K562 (cell line): ENCODE data around the gene FRMD1. TPM values are rescaled to one million over a fixed set of nuclear protein-coding genes. Genes with fewer than 3 reads are reported as not detected.
A peak's percentile ranks its signal among the peaks of the same experiment; 100 is the strongest.

ENCODE experiments used
- ATAC-seq: fragments of 200-7000 bp; cut with Tn5 transposase; 3 replicates; pipeline ENCODE4 v1.9.1; 2020; ENCODE audit warnings: moderate library complexity
- BruUV-seq: library from RNA; stranded (reverse); fragments of 400-500 nt; replicated peaks from 2 replicates; lab custom pipeline; 2021; lab: Mats Ljungman, UMichigan
- CTCF ChIA-PET: fragments of 300-600 bp; formaldehyde crosslinking; extraction: SDS; loops from one replicate; lab custom pipeline; 2021; ENCODE audit warnings: low intra/inter-chr PET ratio; lab: Yijun Ruan, JAX
- POLR2A ChIA-PET: fragments of 300-600, 350-650 bp; sonication (Branson Sonifier 250); formaldehyde crosslinking; extraction: SDS; loops from one replicate; lab custom pipeline; 2021; ENCODE audit warnings: antibody characterized with exemption, inconsistent platforms; lab: Yijun Ruan, JAX
- DNase-seq, 4 experiments: peaks; one replicate each; pipeline versions ENCODE4 v3.0.0 to v3.0.0-alpha.2; 2011 to 2018; ENCODE audit warnings: low spot score in 3 of 4, mixed read lengths in 3 of 4; ENCODE audit errors: extremely low read depth in 1 of 4
- FAIRE-seq: peaks from 2 replicates; lab custom pipeline; 2011; peaks lifted over from hg19 to GRCh38; lab: Jason Lieb, UNC
- H2AFZ ChIP-seq: 2 replicates; pipeline ENCODE4 v1.6.0; 2011; ENCODE audit warnings: low read depth, low read length, control low read depth, inconsistent platforms
- H3K27ac ChIP-seq: fragments of 200-600 bp; 3 replicates; pipeline ENCODE4 v1.8.0; 2011; ENCODE audit warnings: low read depth, mild to moderate bottlenecking, control low read depth, inconsistent platforms, low read length, moderate library complexity, mixed read lengths; ENCODE audit errors: extremely low read depth
- H3K27me3 ChIP-seq, 2 experiments: fragments of 300-600 bp in 1 of 2; 2 replicates in 1 of 2; 3 replicates in 1 of 2; pipeline versions ENCODE4 v1.6.0 to v1.8.0; 2011; ENCODE audit warnings: inconsistent platforms in 2 of 2, low read length in 2 of 2, mild to moderate bottlenecking in 1 of 2, mixed read lengths in 1 of 2, moderate library complexity in 1 of 2; ENCODE audit not compliant: control insufficient read depth in 2 of 2, insufficient read depth in 2 of 2
- H3K36me3 ChIP-seq: fragments of 300-600 bp; 3 replicates; pipeline ENCODE4 v1.8.0; 2011; ENCODE audit warnings: mild to moderate bottlenecking, low read length, inconsistent platforms; ENCODE audit not compliant: control insufficient read depth, insufficient read depth
- H3K4me1 ChIP-seq, 2 experiments: fragments of 200-600 bp in 1 of 2; replicated peaks in 1 of 2; 2 replicates in 1 of 2; 3 replicates in 1 of 2; pipeline versions ENCODE4 v1.5.1 to v1.8.0; 2011; ENCODE audit warnings: inconsistent platforms in 2 of 2, low read length in 2 of 2, mild to moderate bottlenecking in 1 of 2, mixed read lengths in 1 of 2, moderate library complexity in 1 of 2; ENCODE audit not compliant: control insufficient read depth in 2 of 2, insufficient read depth in 2 of 2
- H3K4me2 ChIP-seq: 2 replicates; pipeline ENCODE4 v1.6.1; 2011; ENCODE audit warnings: low read length, control low read depth, inconsistent platforms, mixed read lengths; ENCODE audit not compliant: insufficient read depth
- H3K4me3 ChIP-seq: fragments of 200-600 bp; sonication (generic), shearing (Covaris generic); 2 replicates; pipeline ENCODE4 v1.5.1; 2016; ENCODE audit warnings: control low read depth, inconsistent platforms
- H3K79me2 ChIP-seq: fragments of 200-600 bp; 3 replicates; pipeline ENCODE4 v1.8.0; 2011; ENCODE audit warnings: low read length, inconsistent platforms; ENCODE audit not compliant: control insufficient read depth, insufficient read depth
- H3K9ac ChIP-seq, 2 experiments: 2 replicates each; pipeline versions ENCODE4 v1.6.0 to v1.6.1; 2011; ENCODE audit warnings: low read depth in 2 of 2, low read length in 2 of 2, control low read depth in 1 of 2, inconsistent platforms in 1 of 2, mild to moderate bottlenecking in 1 of 2, mixed read lengths in 1 of 2; ENCODE audit not compliant: insufficient read depth in 1 of 2
- H3K9me1 ChIP-seq: one replicate; pipeline ENCODE4 v1.6.0; 2011; ENCODE audit warnings: inconsistent platforms, mild to moderate bottlenecking, low read length, moderate library complexity; ENCODE audit not compliant: control insufficient read depth, insufficient read depth
- H3K9me3 ChIP-seq: replicated peaks from 2 replicates; pipeline ENCODE4 v1.5.1; 2011; ENCODE audit warnings: low read depth, low read length, inconsistent platforms; ENCODE audit not compliant: control insufficient read depth, insufficient read depth
- H4K20me1 ChIP-seq: replicated peaks from 2 replicates; pipeline ENCODE4 v1.6.1; 2011; ENCODE audit warnings: low read length, inconsistent platforms, mixed read lengths; ENCODE audit not compliant: control insufficient read depth, insufficient read depth
- E2F5 ChIP-seq: sonication (generic); formaldehyde crosslinking; IDR thresholded peaks from 2 replicates; pipeline ENCODE4 v1.8.0; 2022; ENCODE audit warnings: mild to moderate bottlenecking, missing genetic modification reagents
- ELF4 ChIP-seq: fragments of 450-650 bp; formaldehyde crosslinking; IDR thresholded peaks from 2 replicates; pipeline ENCODE4 v1.4.0; 2022; ENCODE audit warnings: missing genetic modification characterization
- IFI16 ChIP-seq: fragments of 250-450 bp; sonication (Bioruptor Pico); IDR thresholded peaks from 2 replicates; pipeline ENCODE4 v2.1.2; 2022; ENCODE audit warnings: mild to moderate bottlenecking, inconsistent platforms
- RBM39 ChIP-seq: fragments of 200-400 bp; formaldehyde crosslinking; optimal IDR thresholded peaks from 2 replicates; pipeline ENCODE3; 2018; ENCODE audit warnings: low read depth, low read length
- ZNF212 ChIP-seq: fragments of 450-650 bp; formaldehyde crosslinking; IDR thresholded peaks from 2 replicates; pipeline ENCODE4 v1.4.0; 2020; ENCODE audit warnings: mild to moderate bottlenecking
- WGBS: fragments of 100-300 bp; shearing (Covaris generic); methylation state at CpG from one replicate; pipeline ENCODE4 v1.1.6; 2016; ENCODE audit warnings: low coverage, mixed read lengths; ENCODE audit not compliant: insufficient coverage; ENCODE audit errors: missing lambda C conversion rate; 5-methylcytosine and 5-hydroxymethylcytosine counted together
- in situ Hi-C: fragments of 300-500 bp; cut with MboI; formaldehyde crosslinking; loops from 4 replicates; pipeline ENCODE4 v1.15.0; 2018; ENCODE audit warnings: inconsistent platforms, mixed read lengths
- intact Hi-C: fragments of 100-400 bp; cut with micrococcal nuclease; formaldehyde crosslinking; loops from 2 replicates; pipeline ENCODE4 v1.14.2; 2022
- polyA plus RNA-seq, 8 experiments: library from polyadenylated mRNA; depleted of rRNA in 4 of 8; stranded (reverse) in 5 of 8; unstranded in 3 of 8; fragments of >200 nt; fragmentation: Nextera tagmentation in 2 of 8; fragmentation: Illumina TruSeq in 1 of 8; extraction: Ambion mirVana in 2 of 8; extraction: Trizol in 1 of 8; gene quantifications; 2 replicates each; pipeline versions ENCODE4 v1.2.1 to v1.2.3, GENCODE V29; 2011 to 2014; ENCODE audit warnings: inconsistent platforms in 1 of 8, missing spikeins in 1 of 8
- total RNA-seq, 7 experiments: library from RNA; depleted of rRNA in 6 of 7; stranded (reverse); fragments of >200 nt in 6 of 7; fragmentation: Illumina TruSeq in 2 of 7; extraction: Trizol in 2 of 7; gene quantifications; 2 replicates each; pipeline versions ENCODE4 v1.2.1 to v1.2.3, GENCODE V29; 2011 to 2021; ENCODE audit warnings: low replicate concordance in 1 of 7

The FRMD1 gene
- total and polyA plus RNA-seq, 9 of the 15 experiments (the other 6 are each of a cell fraction or from before 2014, with no cell fraction given), result 0.01 to 0.04 (median 0.01) TPM; not detected in 6

DNA sequence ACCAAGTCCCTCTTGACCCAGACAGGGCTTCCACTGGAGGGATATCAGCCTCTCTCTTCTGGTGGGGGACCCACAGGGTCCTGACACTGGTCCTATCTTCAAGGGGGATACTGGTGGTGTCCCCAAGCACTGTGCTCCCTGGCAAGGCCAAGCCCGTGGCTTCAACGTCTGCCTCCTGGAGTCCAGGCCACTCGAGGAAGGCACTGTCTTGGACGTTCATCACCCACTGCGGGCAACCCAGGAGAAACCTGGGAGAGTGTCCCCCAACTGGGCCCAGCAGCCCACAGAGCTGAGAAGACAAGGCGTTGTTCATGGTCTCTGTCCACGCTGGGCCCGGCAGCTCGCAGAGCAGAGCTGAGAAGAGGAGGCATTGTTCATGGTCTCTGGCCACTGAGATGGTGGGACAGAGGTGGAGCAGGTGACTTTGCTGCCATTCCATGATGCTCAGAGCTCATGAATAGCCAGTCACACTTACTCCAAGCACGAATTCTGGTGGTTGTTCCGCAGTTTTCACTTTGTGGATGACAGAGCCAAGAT is 37.5 kb upstream of the FRMD1 start:
- Histone ChIP-seq H3K9me1 (no peaks in the 10 kb centered on the region), H3K4me3 (no peak overlapping the region), H3K79me2 (no peaks in the 10 kb centered on the region), H3K27me3 (peaks cover 0 to 33% of the 10 kb centered on the region in 2 experiments; a peak in 4 of 5 replicates), H3K9ac (no peak overlapping the region), H3K4me1 (no peaks in the 10 kb centered on the region; a peak in 2 of 5 replicates), H3K36me3 (no peaks in the 10 kb centered on the region), H4K20me1 (no peaks in the 10 kb centered on the region), H3K9me3 (no peaks in the 10 kb centered on the region), H3K4me2 (peak overlapping the region; percentile 44; the same call in 1 of the 2 replicates), H2AFZ (no peak overlapping the region), H3K27ac (no peak overlapping the region)
- no peak for DNase-seq
- no peak for ATAC-seq
- intact Hi-C loops (no loop called here), in situ Hi-C loops (no loop called here)
- POLR2A ChIA-PET, result interaction anchor here (0.6 to 0.9 kb wide), 2 partner anchors 12 to 1343 kb away, joined by 3 to 6 read pairs; no protein-coding TSS in a partner anchor
- BruUV-seq, result no TSS peak
- no peak for FAIRE-seq
- CTCF ChIA-PET, result no interaction called here
- no peak for TF ChIP-seq ZNF212 (CRISPR knock-in tag)
- no peak for TF ChIP-seq ELF4 (CRISPR knock-in tag)
- no peak for TF ChIP-seq E2F5
- TF ChIP-seq IFI16 (CRISPR knock-in tag), result no peak
- TF ChIP-seq RBM39, result no peak
- WGBS, result 4% methylated on average over 11 of the region's 11 CpGs
